Ishikawa (cell line): ENCODE measurements around the gene CEP135.

ENCODE experiments used
- CEBPB ChIP-seq: IDR thresholded peaks from 2 replicates; pipeline ENCODE4 v1.6.1; 2012
- CREB1 ChIP-seq: IDR thresholded peaks from 2 replicates; pipeline ENCODE4 v1.6.1; 2012; ENCODE audit warnings: low read depth
- EGR1 ChIP-seq: IDR thresholded peaks from 2 replicates; pipeline ENCODE4 v1.6.1; 2012
- EP300 ChIP-seq: IDR thresholded peaks from 2 replicates; pipeline ENCODE4 v1.6.1; 2012; ENCODE audit warnings: borderline replicate concordance
- FOXM1 ChIP-seq: IDR thresholded peaks from 2 replicates; pipeline ENCODE4 v1.6.1; 2012; ENCODE audit warnings: low read depth, borderline replicate concordance
- NFIC ChIP-seq: IDR thresholded peaks from 2 replicates; pipeline ENCODE4 v1.6.1; 2012
- RAD21 ChIP-seq: IDR thresholded peaks from 2 replicates; pipeline ENCODE4 v1.6.1; 2012; ENCODE audit warnings: low read depth
- TAF1 ChIP-seq: IDR thresholded peaks from 2 replicates; pipeline ENCODE4 v1.6.1; 2012; ENCODE audit warnings: low read depth, mild to moderate bottlenecking
- TCF12 ChIP-seq: IDR thresholded peaks from 2 replicates; pipeline ENCODE4 v1.6.1; 2012; ENCODE audit warnings: low read depth
- TEAD4 ChIP-seq: IDR thresholded peaks from 2 replicates; pipeline ENCODE4 v1.6.1; 2012
- YY1 ChIP-seq: IDR thresholded peaks from 2 replicates; pipeline ENCODE4 v1.6.1; 2012; ENCODE audit warnings: low read depth
- ZBTB7A ChIP-seq: IDR thresholded peaks from 2 replicates; pipeline ENCODE4 v1.6.1; 2012; ENCODE audit warnings: low read depth
- TF ChIP-seq, protein P1 (sequence below): IDR thresholded peaks from 2 replicates; pipeline ENCODE4 v1.6.1; 2012
- TF ChIP-seq, protein P2 (sequence below): IDR thresholded peaks from 2 replicates; pipeline ENCODE4 v1.6.1; 2012
- TF ChIP-seq, protein P3 (sequence below): IDR thresholded peaks from 2 replicates; pipeline ENCODE4 v1.6.1; 2012; ENCODE audit warnings: low read depth, mild to moderate bottlenecking

The CEP135 gene

DNA sequence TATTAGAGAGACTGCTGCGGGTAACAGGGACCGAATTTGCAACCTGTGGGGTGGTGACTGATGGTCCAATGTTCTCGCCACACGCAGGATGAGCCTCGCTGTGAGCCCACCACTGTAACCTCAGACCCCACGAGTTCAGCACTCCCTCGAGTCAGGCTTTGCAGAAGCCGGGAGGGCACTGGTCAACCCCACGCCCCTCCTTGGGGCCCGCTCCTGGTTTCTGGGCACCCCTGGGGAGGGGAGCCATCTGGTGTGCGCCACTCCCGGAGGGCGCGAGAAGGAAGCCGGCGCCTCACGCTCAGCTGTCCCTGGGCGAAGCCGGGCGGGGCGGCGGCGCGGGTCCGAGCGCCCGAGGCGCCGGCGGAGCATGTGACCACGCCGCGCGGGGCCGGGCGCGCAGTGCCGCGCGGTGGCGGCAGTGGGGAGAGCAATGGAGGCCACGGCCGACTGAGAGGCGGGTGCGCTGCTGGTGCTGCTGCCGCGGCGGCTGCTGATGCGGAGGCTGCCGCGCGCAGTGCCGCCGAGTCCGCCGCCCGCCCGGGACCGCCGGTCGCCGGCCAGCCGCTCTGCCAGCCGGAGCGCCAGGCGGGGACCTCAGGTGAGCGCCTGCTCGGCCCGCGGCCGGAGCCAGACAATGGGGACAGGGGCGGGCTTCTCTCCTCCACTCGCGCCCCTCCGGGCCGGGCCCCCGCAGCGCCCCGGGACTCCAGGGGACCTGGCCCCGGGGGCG lies 100.1 kb downstream of the CEP135 start:
- TF ChIP-seq EP300 (0 out of 2 replicates have a peak, but pooled peaks have one; percentile 4), NFIC (no peak), RAD21 (peak; percentile 36; the same call in 1 of the 2 replicates), EGR1 (no peak), ZBTB7A (no peak), CREB1 (no peak), FOXM1 (no peak), TCF12 (no peak), YY1 (peak; percentile 76), TAF1 (peak; percentile 62; the same call in 1 of the 2 replicates), CEBPB (no peak), TEAD4 (no peak)
- TF ChIP-seq, protein P1, sequence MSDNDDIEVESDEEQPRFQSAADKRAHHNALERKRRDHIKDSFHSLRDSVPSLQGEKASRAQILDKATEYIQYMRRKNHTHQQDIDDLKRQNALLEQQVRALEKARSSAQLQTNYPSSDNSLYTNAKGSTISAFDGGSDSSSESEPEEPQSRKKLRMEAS: peak; percentile 68; the same call in 1 of the 2 replicates
- TF ChIP-seq, protein P2, sequence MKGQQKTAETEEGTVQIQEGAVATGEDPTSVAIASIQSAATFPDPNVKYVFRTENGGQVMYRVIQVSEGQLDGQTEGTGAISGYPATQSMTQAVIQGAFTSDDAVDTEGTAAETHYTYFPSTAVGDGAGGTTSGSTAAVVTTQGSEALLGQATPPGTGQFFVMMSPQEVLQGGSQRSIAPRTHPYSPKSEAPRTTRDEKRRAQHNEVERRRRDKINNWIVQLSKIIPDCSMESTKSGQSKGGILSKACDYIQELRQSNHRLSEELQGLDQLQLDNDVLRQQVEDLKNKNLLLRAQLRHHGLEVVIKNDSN: peak; percentile 85
- TF ChIP-seq, protein P3, sequence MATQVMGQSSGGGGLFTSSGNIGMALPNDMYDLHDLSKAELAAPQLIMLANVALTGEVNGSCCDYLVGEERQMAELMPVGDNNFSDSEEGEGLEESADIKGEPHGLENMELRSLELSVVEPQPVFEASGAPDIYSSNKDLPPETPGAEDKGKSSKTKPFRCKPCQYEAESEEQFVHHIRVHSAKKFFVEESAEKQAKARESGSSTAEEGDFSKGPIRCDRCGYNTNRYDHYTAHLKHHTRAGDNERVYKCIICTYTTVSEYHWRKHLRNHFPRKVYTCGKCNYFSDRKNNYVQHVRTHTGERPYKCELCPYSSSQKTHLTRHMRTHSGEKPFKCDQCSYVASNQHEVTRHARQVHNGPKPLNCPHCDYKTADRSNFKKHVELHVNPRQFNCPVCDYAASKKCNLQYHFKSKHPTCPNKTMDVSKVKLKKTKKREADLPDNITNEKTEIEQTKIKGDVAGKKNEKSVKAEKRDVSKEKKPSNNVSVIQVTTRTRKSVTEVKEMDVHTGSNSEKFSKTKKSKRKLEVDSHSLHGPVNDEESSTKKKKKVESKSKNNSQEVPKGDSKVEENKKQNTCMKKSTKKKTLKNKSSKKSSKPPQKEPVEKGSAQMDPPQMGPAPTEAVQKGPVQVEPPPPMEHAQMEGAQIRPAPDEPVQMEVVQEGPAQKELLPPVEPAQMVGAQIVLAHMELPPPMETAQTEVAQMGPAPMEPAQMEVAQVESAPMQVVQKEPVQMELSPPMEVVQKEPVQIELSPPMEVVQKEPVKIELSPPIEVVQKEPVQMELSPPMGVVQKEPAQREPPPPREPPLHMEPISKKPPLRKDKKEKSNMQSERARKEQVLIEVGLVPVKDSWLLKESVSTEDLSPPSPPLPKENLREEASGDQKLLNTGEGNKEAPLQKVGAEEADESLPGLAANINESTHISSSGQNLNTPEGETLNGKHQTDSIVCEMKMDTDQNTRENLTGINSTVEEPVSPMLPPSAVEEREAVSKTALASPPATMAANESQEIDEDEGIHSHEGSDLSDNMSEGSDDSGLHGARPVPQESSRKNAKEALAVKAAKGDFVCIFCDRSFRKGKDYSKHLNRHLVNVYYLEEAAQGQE: no peak

- TF ChIP-seq, protein P3: no peak
- TF ChIP-seq RAD21 (no peak), EGR1 (no peak), TAF1 (no peak), ZBTB7A (no peak), NFIC (no peak), CREB1 (no peak), TCF12 (no peak), CEBPB (no peak), YY1 (no peak), EP300 (no peak), FOXM1 (no peak)
- TF ChIP-seq, protein P1: no peak
These were observed 101.9 kb downstream of the CEP135 start for GRCh38 chr4:56050625-56051024.

GRCh38 chr4:56051029-56051709 lies 102.4 kb downstream of the CEP135 start:
- TF ChIP-seq TEAD4: no peak
- TF ChIP-seq, protein P1: no peak
- no peak for TF ChIP-seq NFIC
- no peak for TF ChIP-seq ZBTB7A
- TF ChIP-seq TAF1: no peak
- TF ChIP-seq RAD21: no peak
- TF ChIP-seq, protein P2: no peak
- TF ChIP-seq CREB1: no peak
- TF ChIP-seq EP300: no peak
- TF ChIP-seq, protein P3: no peak
- no peak for TF ChIP-seq FOXM1
- TF ChIP-seq YY1: no peak
- no peak for TF ChIP-seq CEBPB
- no peak for TF ChIP-seq TCF12
- no peak for TF ChIP-seq EGR1

GRCh38 chr4:56051710-56052075 lies 102.9 kb downstream of the CEP135 start:
- TF ChIP-seq TEAD4: no peak
- TF ChIP-seq ZBTB7A: no peak
- TF ChIP-seq CREB1: no peak
- TF ChIP-seq, protein P3: no peak
- TF ChIP-seq RAD21: no peak
- TF ChIP-seq, protein P2: no peak
- no peak for TF ChIP-seq EGR1
- TF ChIP-seq EP300: no peak
